HG03159 (cell line): Measurements from ENCODE around the gene NRGN.

Source experiments
- ATAC-seq: cut with Tn5 transposase; IDR thresholded peaks from one replicate; pipeline ENCODE4 v1.9.1; 2021; ENCODE audit warnings: mild to moderate bottlenecking, moderate library complexity; ENCODE audit not compliant: unreplicated experiment

Gene NRGN

DNA sequence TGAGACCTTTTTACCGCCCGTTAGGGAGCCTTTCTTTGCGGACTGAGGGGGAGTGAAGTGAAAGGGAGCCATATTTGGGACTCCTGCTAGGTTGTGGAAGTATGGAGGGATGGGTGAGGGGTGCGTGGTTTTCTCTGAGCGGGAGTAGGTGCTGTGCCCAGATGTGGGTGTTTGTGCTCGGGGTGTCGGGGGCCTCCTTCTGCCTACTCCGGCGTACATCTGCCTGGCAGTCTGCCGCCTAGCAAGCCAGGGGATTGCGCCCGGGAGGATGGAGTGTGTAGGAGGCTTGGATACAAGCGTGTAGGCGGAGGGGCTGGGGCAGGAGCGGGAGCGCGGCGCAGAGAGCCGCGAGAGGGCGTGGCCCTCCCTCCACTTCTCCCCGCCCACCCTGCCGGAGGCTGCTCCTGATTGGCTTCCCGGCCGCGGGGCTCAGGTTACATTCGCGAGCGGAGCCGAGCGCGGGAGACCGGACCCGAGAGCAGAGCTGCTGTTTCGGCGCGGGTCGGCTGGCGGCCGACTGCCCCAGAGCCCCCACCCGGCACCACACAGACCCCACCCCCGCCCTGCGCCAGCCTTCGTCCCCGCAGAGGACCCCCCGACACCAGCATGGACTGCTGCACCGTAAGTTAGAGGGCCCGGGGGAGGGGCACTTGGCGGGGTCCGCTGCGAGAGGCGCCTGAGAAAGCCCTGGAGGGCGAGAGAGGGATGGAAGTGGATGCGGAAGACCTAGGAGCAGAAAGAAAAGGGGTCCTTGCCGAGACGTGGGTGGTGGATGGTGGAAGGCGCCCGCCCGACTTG lies at the start of gene NRGN:
Gene NRGN (plus strand): TSS at position 464 of the 798 bp plus-strand sequence. CDS start 143 bp downstream, at position 607.
- peak; percentile 97 for ATAC-seq

- ATAC-seq, result no peak
These were observed 46.6 kb upstream of the NRGN start for GRCh38 chr11:124693142-124693541.

DNA sequence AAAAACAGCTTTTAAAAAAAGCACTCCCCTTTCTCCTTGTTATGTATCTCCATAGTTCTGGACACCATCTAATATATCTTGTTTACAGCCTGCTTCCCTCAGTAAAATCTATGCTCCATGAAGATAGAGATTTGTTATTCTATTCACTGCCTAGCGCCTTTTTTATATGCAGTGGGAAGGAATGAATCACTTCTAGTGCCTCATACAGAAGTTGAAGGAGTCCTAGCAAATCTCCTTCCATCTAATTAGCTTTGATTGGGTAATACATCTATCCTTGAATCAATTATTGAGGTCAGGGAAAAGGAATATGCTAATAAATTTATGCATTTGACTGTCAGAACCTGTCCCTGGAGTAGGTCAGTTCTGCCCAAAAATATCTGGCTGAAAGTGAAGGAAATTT lies 40.2 kb upstream of the NRGN start:
- ATAC-seq, result no peak

- no peak for ATAC-seq
These were observed 39.7 kb upstream of the NRGN start for GRCh38 chr11:124700028-124700427.

DNA sequence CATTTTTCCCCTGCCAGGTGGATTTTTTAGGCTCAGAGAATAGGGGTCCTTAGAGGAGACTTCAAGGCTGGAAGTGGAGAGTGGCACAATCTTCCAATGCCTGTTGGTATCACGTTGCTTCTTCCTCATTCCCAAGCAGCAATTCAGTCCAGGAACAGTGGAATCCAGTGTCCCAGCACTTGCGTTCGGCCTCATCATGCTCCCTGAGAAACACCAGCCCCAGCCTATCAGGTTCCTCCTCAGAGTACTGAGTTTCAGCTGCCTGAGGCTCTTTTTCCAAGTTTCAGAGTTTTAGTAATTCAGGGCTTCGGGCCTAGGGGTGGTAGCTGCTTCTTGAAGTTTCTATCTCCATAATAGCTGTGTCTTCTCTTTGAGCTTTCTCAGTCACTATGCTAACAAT lies 31.9 kb upstream of the NRGN start:
- ATAC-seq, result no peak

DNA sequence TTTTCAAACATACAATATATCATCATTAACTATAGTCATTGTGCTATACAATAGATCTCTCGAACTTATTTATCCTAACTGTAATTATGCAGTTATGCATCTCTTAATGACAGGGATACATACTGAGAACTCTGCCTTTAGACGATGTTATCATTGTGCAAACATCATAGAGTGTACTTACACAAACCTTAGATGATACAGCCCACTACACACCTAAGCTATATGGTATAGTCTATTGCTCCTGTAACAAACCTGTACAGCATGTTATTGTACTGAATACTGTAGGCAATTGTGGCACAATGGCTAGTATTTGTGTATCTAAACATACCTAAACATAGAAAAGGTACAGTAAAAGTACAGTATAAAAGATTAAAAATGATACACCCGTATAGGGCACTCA lies 27.4 kb upstream of the NRGN start:
- no peak for ATAC-seq

GRCh38 chr11:124716591-124716990 lies 23.2 kb upstream of the NRGN start:
- no peak for ATAC-seq

GRCh38 chr11:124717421-124717785 lies 22.3 kb upstream of the NRGN start:
- ATAC-seq, result no peak

GRCh38 chr11:124717786-124718651 lies 21.7 kb upstream of the NRGN start:
- ATAC-seq, result no peak

DNA sequence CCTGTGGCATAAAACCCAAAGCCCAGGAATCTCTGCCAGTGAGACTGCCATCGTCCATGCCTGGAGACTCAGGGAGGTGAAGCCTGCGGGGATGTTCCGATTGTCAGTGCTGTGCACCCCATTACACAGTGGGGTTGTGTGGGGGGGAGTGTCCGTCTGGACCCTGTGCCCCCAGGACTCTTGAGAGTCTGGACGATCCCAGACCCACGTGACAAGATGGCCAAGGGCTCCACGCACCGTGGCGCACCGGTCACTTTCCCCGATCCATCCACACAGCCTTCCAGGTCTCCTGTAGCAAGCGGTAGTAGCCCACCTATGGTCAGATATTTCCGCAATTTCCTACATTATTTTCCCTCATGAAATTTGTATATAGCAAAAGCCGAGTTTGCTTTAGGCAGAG lies 20.9 kb upstream of the NRGN start:
- no peak for ATAC-seq

DNA sequence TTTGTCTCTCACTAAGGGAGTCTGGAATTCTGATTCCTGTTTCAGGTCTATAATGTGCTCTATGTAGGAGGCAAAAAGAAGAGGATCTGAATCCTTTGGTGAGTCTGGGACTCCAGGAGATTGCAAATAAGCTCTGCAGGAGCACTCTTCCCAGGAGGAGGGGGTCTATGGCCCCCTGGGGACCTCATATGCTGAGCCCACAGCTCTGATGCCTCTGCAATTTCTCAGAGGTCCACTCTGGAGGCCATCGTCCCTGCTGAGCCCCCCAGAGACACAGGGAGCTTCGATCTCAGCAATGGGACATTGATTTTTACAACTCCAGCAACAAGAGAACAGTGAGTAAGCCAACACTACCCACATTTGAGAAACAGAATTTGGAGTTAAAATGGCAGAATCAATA lies 20.2 kb upstream of the NRGN start:
- no peak for ATAC-seq

DNA sequence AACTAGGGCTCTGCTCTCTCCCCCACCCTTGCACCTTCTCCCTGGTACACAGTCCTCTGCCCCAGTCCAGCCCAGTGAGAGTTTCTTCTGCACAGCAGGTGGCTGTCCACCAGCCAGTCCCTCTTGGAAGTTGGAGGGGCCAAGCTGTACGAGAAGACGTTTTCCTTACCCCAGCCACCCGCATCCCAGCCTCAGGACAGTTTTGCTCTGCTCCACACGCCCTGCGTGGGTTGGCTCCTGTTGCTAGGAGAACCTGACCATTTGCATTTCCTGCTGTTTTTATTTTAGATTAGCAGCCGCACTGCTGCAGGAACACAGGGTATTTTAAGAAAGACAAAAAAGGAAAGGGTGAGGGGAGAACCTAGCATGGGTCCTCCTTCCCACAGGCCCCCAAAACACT lies 17.6 kb upstream of the NRGN start:
- ATAC-seq, result no peak

- peak; percentile 98 for ATAC-seq
These were observed 14.6 kb upstream of the NRGN start for GRCh38 chr11:124724979-124725718.

DNA sequence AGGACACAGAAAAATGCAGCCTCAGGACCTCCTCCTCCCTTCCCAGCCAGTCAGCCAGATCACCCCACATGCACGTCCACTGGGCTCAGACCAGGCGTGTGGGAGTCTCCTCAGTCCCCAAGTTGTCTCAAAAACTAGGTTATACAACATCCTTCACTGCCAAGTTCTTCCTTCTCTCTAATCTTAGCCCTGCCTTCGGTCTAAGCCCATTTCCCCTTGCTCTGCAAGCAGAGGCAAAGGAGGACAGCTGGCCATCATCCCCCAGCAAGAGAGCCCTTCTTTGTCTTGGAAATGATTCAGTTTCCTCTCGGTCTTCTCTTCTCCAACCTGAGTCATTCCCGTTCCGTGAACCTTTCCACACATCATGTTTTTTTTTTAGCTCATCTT lies 14.0 kb upstream of the NRGN start:
- ATAC-seq, result no peak

GRCh38 chr11:124727474-124727873 lies 12.3 kb upstream of the NRGN start:
- ATAC-seq, result no peak

GRCh38 chr11:124728134-124728533 lies 11.6 kb upstream of the NRGN start:
- ATAC-seq, result no peak

DNA sequence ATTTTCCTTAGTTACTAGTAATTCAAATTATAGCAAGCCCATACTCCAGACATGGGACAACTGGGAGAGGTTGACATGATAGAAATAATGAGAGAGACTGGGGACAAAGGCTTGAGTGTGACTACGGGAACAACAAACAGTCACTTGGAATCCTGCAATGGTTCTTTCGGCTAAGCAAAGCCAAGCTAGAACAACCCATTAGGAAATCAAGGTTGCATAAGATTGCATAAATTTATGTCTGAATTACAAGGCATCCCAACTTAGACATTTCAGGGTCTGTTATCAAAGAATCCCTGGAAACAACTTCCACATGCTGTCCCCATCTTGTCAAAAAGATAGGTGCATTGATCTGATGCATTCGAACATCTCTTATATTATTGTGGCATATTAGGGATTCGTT lies 10.2 kb upstream of the NRGN start:
- ATAC-seq, result no peak

- ATAC-seq, result no peak
These were observed 7.5 kb upstream of the NRGN start for GRCh38 chr11:124732230-124732629.

- ATAC-seq, result no peak
These were observed 3.0 kb upstream of the NRGN start for GRCh38 chr11:124736736-124737135.

DNA sequence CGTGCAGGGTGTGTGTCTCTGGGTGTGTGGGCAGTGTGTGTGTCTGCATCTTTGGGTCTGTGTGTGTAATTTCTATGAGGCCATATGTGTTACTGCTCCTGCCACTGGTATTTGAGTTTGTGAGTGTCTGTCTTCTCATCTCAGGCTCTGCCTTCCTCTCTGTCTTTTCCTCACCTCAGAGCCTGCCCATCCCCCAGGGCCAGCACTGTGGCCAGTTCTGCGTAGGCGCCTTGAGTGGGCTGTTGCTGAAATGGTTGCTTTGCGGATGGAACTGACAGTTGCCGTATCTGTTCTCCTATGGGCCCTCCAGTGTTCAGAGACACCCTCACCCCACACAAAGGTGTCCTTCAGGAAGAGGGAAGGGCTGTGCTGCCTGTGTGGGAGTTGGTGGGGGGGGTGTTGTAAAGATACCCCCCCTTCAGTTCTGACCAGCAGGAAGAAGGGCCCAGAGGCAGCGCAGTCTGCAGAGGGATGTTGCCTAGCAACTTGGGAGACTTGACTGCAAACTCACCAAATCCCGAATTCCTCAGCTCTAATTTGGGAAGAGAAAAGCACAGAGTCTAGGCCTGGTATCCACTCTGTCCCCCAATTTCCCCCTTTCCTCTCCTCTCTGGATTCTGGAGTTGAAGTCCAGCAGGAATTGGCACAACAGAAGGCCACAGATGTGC lies 2.0 kb upstream of the NRGN start:
- no peak for ATAC-seq
